Tibial artery (tissue), 4 donors: ENCODE results near the gene METTL18.

Source experiments
- DNase-seq, 2 donors: peaks; one replicate each; pipeline ENCODE4 v3.0.0-alpha.2; 2019
- H3K27ac ChIP-seq, 2 donors: fragments of 200-600 bp; sonication (generic) in 1 of 2; 1 replicate in 1 of 2; 2 replicates in 1 of 2; pipeline ENCODE4 v1.5.1; 2018 to 2019; ENCODE audit warnings: mild to moderate bottlenecking in 1 of 2
- H3K27me3 ChIP-seq, 2 donors: fragments of 200-600 bp; sonication (generic) in 1 of 2; one replicate each; pipeline versions ENCODE4 v1.5.1 to v1.6.0; 2016 to 2019
- H3K36me3 ChIP-seq, 3 donors: fragments of 200-600 bp; sonication (generic) in 2 of 3; one replicate each; pipeline ENCODE4 v1.5.1; 2016 to 2019; ENCODE audit warnings: mild to moderate bottlenecking in 2 of 3
- H3K4me1 ChIP-seq, 4 donors: fragments of 200-600 bp; sonication (generic) in 2 of 4; 1 replicate in 3 of 4; 2 replicates in 1 of 4; pipeline ENCODE4 v1.5.1; 2016 to 2019
- H3K4me3 ChIP-seq, 2 donors: fragments of 200-600 bp; sonication (generic) in 1 of 2; 1 replicate in 1 of 2; 2 replicates in 1 of 2; pipeline ENCODE4 v1.5.1; 2018 to 2019; ENCODE audit warnings: mild to moderate bottlenecking in 2 of 2
- H3K9me3 ChIP-seq, 3 donors: fragments of 200-600 bp; sonication (generic) in 1 of 3; one replicate each; pipeline ENCODE4 v1.5.1; 2016 to 2019
- CTCF ChIP-seq, 2 experiments: fragments of 200-600 bp in 1 of 2; fragments of 450-650 bp in 1 of 2; IDR thresholded peaks; one replicate each; pipeline ENCODE4 v1.5.1; 2017 to 2019; ENCODE audit warnings: antibody characterized with exemption in 2 of 2, mild to moderate bottlenecking in 1 of 2, moderate library complexity in 1 of 2
- intact Hi-C: fragments of 100-400 bp; cut with DNase I; formaldehyde crosslinking; loops from one replicate; pipeline ENCODE4 v1.15.0; 2023; ENCODE audit warnings: low total_unique reads

Gene METTL18

GRCh38 chr1:169785267-169785666, 9.4 kb downstream of the METTL18 start:
- intact Hi-C loops = no loop called here
- no peak for TF ChIP-seq CTCF (IDR thresholded peaks at IDR 0.05)
- H3K27ac ChIP-seq = no peak overlapping the region
- H3K9me3 ChIP-seq = no peaks in the 10 kb centered on the region
- no peaks in the 10 kb centered on the region for H3K27me3 ChIP-seq
- H3K36me3 ChIP-seq = no peaks in the 10 kb centered on the region
- no peak for DNase-seq
- no peak overlapping the region for H3K4me3 ChIP-seq
- peaks cover 0 to 10% (median 3%) of the 10 kb centered on the region in 4 donors for H3K4me1 ChIP-seq

DNA sequence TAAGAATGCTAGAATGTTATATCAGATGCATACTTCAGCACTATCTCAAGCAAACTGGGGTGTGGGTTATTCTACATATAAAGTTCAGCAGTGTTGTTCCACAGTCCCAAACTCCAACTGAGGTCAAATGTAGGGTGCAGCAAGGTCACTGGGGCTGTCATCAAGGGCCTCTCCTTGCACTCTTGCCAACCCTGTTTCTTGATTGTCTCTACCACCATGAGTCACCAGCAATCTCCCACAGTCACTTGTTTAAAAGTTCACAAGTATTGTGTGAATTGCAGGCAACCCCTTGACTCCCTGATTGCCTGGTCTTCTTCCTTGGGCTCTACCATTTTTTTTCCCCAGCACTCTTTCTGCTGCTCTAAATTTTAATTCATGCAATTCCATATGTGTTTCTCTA, 10.6 kb downstream of the METTL18 start:
- H3K27me3 ChIP-seq = no peaks in the 10 kb centered on the region
- DNase-seq = no peak
- no peaks in the 10 kb centered on the region for H3K36me3 ChIP-seq
- H3K27ac ChIP-seq = no peak overlapping the region
- no peak for TF ChIP-seq CTCF (IDR thresholded peaks at IDR 0.05)
- intact Hi-C loops = no loop called here
- H3K4me3 ChIP-seq = no peak overlapping the region
- H3K4me1 ChIP-seq = peaks cover 0 to 17% (median 12%) of the 10 kb centered on the region in 4 donors
- no peaks in the 10 kb centered on the region for H3K9me3 ChIP-seq

DNA sequence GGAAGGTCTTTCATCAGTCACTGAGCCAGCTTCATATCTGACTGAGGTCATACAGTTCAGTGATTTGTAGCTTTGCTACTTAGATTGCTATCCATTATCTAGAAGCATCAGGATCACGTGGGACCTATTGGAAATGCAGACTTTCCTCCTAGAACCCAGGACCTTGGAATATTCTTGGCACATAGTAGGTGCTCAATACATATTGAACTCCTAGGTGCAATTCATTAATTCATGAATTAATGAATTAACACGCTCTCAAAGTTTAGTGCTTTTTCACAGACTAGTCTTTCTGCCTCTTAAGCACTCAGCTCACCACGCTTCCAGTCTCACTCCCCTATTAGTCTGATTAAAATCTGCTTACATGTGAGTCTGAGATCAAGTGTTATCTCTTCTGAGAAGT, 12.1 kb downstream of the METTL18 start:
- Histone ChIP-seq H3K4me3 (no peak overlapping the region), H3K9me3 (no peaks in the 10 kb centered on the region), H3K4me1 (peaks cover 0 to 17% (median 12%) of the 10 kb centered on the region in 4 donors), H3K36me3 (no peaks in the 10 kb centered on the region), H3K27me3 (no peaks in the 10 kb centered on the region), H3K27ac (no peak overlapping the region)
- no peak for TF ChIP-seq CTCF (IDR thresholded peaks at IDR 0.05)
- DNase-seq = no peak
- intact Hi-C loops = no loop called here

DNA sequence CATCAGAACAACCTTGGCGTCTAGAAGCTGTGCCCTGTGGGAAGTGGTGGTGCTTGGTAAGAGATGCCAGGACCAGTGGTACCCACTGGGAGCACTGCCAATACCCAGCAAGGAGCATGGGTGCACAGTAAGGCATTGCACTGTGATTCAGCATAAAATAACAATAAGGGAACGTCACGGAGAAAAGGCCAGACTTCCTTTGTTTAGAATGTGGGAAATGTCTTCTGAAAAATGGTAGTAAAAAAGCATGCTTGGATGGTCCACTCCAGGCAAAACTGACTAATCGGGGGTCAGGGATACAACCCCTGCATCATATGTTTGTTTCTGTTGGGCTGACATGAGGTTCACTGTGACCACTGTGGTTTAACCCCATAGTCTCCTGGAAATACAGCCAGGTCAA, 14.7 kb downstream of the METTL18 start:
- Histone ChIP-seq H3K9me3 (no peaks in the 10 kb centered on the region), H3K27ac (no peak overlapping the region), H3K4me3 (no peak overlapping the region), H3K4me1 (peaks cover 0 to 17% (median 12%) of the 10 kb centered on the region in 4 donors), H3K36me3 (no peaks in the 10 kb centered on the region), H3K27me3 (no peaks in the 10 kb centered on the region)
- intact Hi-C loops = no loop called here
- no peak for DNase-seq
- no peak for TF ChIP-seq CTCF (IDR thresholded peaks at IDR 0.05)

- no peak for TF ChIP-seq CTCF (IDR thresholded peaks at IDR 0.05)
- intact Hi-C loops = no loop called here
- no peaks in the 10 kb centered on the region for H3K9me3 ChIP-seq
- peaks cover 0 to 17% (median 12%) of the 10 kb centered on the region in 4 donors for H3K4me1 ChIP-seq
- H3K4me3 ChIP-seq = no peak overlapping the region
- no peaks in the 10 kb centered on the region for H3K36me3 ChIP-seq
- DNase-seq = no peak
- no peak overlapping the region for H3K27ac ChIP-seq
- H3K27me3 ChIP-seq = no peaks in the 10 kb centered on the region
Measured at GRCh38 chr1:169779150-169779549, 15.6 kb downstream of the METTL18 start.

GRCh38 chr1:169776440-169776839, 18.3 kb downstream of the METTL18 start:
- Histone ChIP-seq H3K9me3 (no peaks in the 10 kb centered on the region), H3K27me3 (no peaks in the 10 kb centered on the region), H3K4me1 (peaks cover 0 to 17% (median 12%) of the 10 kb centered on the region in 4 donors), H3K36me3 (no peaks in the 10 kb centered on the region), H3K4me3 (no peak overlapping the region), H3K27ac (no peak overlapping the region)
- no peak for DNase-seq
- TF ChIP-seq CTCF (IDR thresholded peaks at IDR 0.05) = no peak
- intact Hi-C loops = no loop called here
